ENCODE data around the gene AP3S1. TPM values are rescaled to one million over a fixed set of nuclear protein-coding genes. Genes with fewer than 3 reads are reported as not detected.

The AP3S1 gene
- total and polyA plus RNA-seq, 2 donors = 56.1 to 85.0 TPM

DNA sequence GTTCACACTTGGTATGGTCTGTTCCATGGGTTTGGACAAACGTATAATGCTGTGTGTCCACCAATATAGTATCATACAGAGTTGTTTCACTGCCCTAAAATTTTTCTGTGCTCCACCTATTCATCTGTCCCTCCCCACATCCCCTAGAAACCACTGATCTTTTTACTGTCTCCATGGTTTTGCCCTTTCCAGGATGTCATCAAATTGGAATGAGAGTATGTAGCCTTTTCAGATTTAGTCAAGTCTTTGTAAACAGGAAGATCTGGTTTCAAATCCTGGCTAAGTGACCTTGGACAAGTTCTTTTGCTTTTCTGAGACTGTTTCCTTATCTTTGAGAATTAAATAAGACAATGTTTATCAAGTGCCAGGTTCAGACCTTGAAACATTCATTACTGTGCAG lies 107.4 kb downstream of the AP3S1 start:
- H3K36me3 ChIP-seq (ENCODE audit: control insufficient read depth in 2 of 2, insufficient read depth in 2 of 2, low read length in 1 of 2) = no peaks in the 10 kb centered on the region
- H3K4me3 ChIP-seq (ENCODE audit: low read length in 2 of 2) = no peak overlapping the region
- no peak overlapping the region for H3K27ac ChIP-seq (ENCODE audit: low read depth in 1 of 2, low read length in 1 of 2)
- H3K4me1 ChIP-seq (ENCODE audit: control insufficient read depth in 2 of 2, insufficient read depth in 2 of 2, low read length in 2 of 2) = no peaks in the 10 kb centered on the region
- H3K9me3 ChIP-seq (ENCODE audit: control insufficient read depth in 2 of 2, insufficient read depth in 1 of 2, low read length in 1 of 2) = no peaks in the 10 kb centered on the region
- no peak for DNase-seq (ENCODE audit: low read depth in 6 of 9, low spot score in 9 of 9)
- no peaks in the 10 kb centered on the region for H3K27me3 ChIP-seq (ENCODE audit: control insufficient read depth in 2 of 2, insufficient read depth in 1 of 2, low read length in 1 of 2)
- WGBS = 96% methylated on average over 1 of the region's 1 CpG

DNA sequence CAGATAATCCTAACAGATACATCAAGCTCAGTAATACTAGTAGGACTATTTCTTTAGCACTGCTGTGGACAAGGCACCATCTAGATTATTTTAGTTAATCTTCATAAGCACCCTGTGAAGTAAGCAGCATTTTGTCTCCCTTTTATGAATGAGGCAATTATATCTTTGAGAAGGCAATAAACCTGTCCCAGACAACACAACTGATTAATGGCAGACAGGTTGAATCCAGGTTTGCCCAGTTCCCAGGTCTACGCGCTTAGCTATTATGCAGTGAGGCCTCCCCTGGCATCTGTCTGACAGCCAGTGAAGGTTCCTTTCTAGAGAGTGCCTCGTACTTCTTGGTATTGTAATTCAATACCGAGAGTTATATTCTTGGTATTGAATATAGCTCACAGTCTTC lies 110.9 kb downstream of the AP3S1 start:
- Histone ChIP-seq H3K27me3 (ENCODE audit: control insufficient read depth in 2 of 2, insufficient read depth in 1 of 2, low read length in 1 of 2) (peaks cover 0 to 1% of the 10 kb centered on the region in 2 donors), H3K27ac (ENCODE audit: low read depth in 1 of 2, low read length in 1 of 2) (no peak overlapping the region), H3K9me3 (ENCODE audit: control insufficient read depth in 2 of 2, insufficient read depth in 1 of 2, low read length in 1 of 2) (no peaks in the 10 kb centered on the region), H3K4me3 (ENCODE audit: low read length in 2 of 2) (no peak overlapping the region), H3K36me3 (ENCODE audit: control insufficient read depth in 2 of 2, insufficient read depth in 2 of 2, low read length in 1 of 2) (no peaks in the 10 kb centered on the region), H3K4me1 (ENCODE audit: control insufficient read depth in 2 of 2, insufficient read depth in 2 of 2, low read length in 2 of 2) (no peaks in the 10 kb centered on the region)
- DNase-seq (ENCODE audit: low read depth in 6 of 9, low spot score in 9 of 9) = no peak
- WGBS = 48% methylated on average over 4 of the region's 4 CpGs

DNA sequence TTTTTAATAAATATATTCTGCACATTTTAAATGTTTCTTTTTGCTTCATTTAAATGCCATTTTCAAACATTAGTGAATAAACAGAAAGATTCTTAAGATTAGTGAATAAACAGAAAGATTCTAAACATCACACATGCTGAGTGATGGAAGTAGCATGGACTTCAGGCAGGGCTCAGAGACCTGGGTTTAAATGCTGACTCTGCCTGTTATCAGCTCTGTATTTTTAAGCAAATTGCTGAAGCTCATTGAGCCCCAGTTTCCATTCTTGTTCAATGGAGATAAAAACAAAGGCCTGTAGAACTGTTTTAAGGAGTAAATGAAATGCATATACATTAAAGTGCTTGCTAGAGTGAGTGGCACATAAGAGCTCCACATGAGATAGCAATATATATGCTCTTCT lies 112.4 kb downstream of the AP3S1 start:
- H3K27ac ChIP-seq (ENCODE audit: low read depth in 1 of 2, low read length in 1 of 2) = no peak overlapping the region
- no peak overlapping the region for H3K4me3 ChIP-seq (ENCODE audit: low read length in 2 of 2)
- no peaks in the 10 kb centered on the region for H3K9me3 ChIP-seq (ENCODE audit: control insufficient read depth in 2 of 2, insufficient read depth in 1 of 2, low read length in 1 of 2)
- no peak for DNase-seq (ENCODE audit: low read depth in 6 of 9, low spot score in 9 of 9)
- H3K27me3 ChIP-seq (ENCODE audit: control insufficient read depth in 2 of 2, insufficient read depth in 1 of 2, low read length in 1 of 2) = peaks cover 0 to 2% of the 10 kb centered on the region in 2 donors
- no peaks in the 10 kb centered on the region for H3K4me1 ChIP-seq (ENCODE audit: control insufficient read depth in 2 of 2, insufficient read depth in 2 of 2, low read length in 2 of 2)
- no peaks in the 10 kb centered on the region for H3K36me3 ChIP-seq (ENCODE audit: control insufficient read depth in 2 of 2, insufficient read depth in 2 of 2, low read length in 1 of 2)

DNA sequence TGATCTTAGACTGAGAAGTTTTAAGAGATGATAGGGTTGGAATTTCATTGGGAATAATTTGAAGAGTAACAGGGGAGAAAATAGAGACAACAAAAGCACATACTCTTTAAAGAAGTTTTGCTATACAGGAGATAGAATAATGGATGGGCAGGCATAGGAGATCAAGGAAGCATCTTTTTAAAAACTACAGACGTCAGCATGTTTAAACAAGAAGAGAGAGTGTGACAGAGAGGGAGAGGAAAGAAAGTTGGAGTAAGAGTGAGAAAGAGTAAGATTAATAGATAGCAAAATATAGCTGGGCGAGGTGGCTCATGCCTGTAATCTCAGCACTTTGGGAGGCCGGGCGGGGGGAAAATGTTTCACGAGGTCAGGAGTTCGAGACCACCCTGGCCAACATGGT lies 115.2 kb downstream of the AP3S1 start:
- Histone ChIP-seq H3K27ac (ENCODE audit: low read depth in 1 of 2, low read length in 1 of 2) (no peak overlapping the region), H3K36me3 (ENCODE audit: control insufficient read depth in 2 of 2, insufficient read depth in 2 of 2, low read length in 1 of 2) (no peaks in the 10 kb centered on the region), H3K4me1 (ENCODE audit: control insufficient read depth in 2 of 2, insufficient read depth in 2 of 2, low read length in 2 of 2) (peaks cover 0 to 9% of the 10 kb centered on the region in 2 donors), H3K4me3 (ENCODE audit: low read length in 2 of 2) (no peak overlapping the region), H3K27me3 (ENCODE audit: control insufficient read depth in 2 of 2, insufficient read depth in 1 of 2, low read length in 1 of 2) (peaks cover 15 to 24% of the 10 kb centered on the region in 2 donors), H3K9me3 (ENCODE audit: control insufficient read depth in 2 of 2, insufficient read depth in 1 of 2, low read length in 1 of 2) (peaks cover 0 to 1% of the 10 kb centered on the region in 2 donors)
- WGBS = 95% methylated on average over 6 of the region's 6 CpGs
- no peak for DNase-seq (ENCODE audit: low read depth in 6 of 9, low spot score in 9 of 9)

DNA sequence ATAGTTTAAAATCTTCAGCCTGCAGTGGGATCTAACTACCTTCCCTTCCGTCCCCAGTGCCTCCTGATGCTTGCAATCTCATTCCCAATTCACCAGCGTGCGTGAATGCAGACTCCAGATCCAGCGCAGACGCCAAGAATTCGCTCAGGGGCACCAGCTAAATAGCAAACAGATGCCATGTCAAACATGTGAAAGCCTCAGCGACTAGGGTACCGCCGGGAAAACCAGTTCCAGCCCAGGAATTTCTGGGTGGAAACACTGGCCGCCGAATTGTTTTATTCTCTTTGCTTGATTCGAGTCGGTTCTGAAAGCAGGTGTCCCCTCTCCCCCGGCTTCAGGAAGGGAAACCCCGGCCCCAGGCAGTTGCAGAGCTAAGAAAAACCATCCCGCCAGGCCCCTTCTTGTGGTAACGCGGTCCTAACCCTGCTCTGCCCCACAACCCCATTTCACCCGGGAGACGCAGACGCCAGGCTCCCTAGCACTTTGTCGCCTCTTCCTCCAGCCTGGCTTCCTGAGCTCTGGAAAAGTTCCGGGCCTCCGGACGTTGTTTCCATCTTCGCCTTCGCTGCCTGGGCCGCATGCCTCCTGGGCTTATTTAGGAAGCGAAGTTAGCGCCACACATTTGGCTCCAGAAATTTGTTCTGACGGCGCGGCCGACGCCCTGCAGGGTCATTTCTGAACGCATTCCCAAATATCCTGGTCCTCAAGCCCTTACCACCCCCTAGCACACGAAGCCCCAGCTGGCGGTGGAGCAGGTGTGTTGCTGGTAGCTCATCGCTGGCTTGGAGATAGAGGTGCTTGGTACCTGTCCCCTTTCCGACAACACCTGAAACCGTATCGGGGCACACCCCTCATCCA lies 119.9 kb downstream of the AP3S1 start:
- no peak for DNase-seq (ENCODE audit: low read depth in 6 of 9, low spot score in 9 of 9)
- Histone ChIP-seq H3K27me3 (ENCODE audit: control insufficient read depth in 2 of 2, insufficient read depth in 1 of 2, low read length in 1 of 2) (peaks cover 41 to 58% of the 10 kb centered on the region in 2 donors), H3K4me1 (ENCODE audit: control insufficient read depth in 2 of 2, insufficient read depth in 2 of 2, low read length in 2 of 2) (peaks cover 0 to 22% of the 10 kb centered on the region in 2 donors), H3K27ac (ENCODE audit: low read depth in 1 of 2, low read length in 1 of 2) (no peak overlapping the region), H3K4me3 (ENCODE audit: low read length in 2 of 2) (no peak overlapping the region), H3K36me3 (ENCODE audit: control insufficient read depth in 2 of 2, insufficient read depth in 2 of 2, low read length in 1 of 2) (no peaks in the 10 kb centered on the region), H3K9me3 (ENCODE audit: control insufficient read depth in 2 of 2, insufficient read depth in 1 of 2, low read length in 1 of 2) (peaks cover 0 to 1% of the 10 kb centered on the region in 2 donors)
- WGBS = 11% methylated on average over 42 of the region's 42 CpGs

DNA sequence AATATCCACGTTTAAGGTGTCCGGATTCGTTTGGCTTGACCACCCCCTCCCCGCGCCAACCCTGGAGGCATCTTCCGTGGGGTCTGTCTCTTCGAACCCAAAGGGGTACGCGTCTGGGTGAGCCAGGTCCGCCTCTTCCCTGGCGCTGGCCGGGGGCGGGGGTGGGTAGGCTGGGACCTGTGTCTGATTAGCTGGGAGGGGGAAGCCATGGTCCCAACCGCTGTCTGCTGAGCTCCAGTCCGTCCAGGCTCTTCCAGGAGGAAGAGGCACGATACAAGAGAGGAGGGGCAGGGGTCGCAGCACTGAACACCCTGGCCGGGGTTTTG lies 120.5 kb downstream of the AP3S1 start, which contains the start of gene LVRN:
Gene LVRN, plus strand, starts transcription at position 237 of the 326 bp plus-strand sequence. CDS start 143 bp downstream, outside the sequence.
- H3K27me3 ChIP-seq (ENCODE audit: control insufficient read depth in 2 of 2, insufficient read depth in 1 of 2, low read length in 1 of 2) = peaks cover 41 to 58% of the 10 kb centered on the region in 2 donors
- H3K27ac ChIP-seq (ENCODE audit: low read depth in 1 of 2, low read length in 1 of 2) = no peak within 1 kb of the TSS
- 8% methylated on average over 18 of the region's 18 CpGs for WGBS
- no peak for DNase-seq (ENCODE audit: low read depth in 6 of 9, low spot score in 9 of 9)
- H3K36me3 ChIP-seq (ENCODE audit: control insufficient read depth in 2 of 2, insufficient read depth in 2 of 2, low read length in 1 of 2) = no peaks in the 10 kb centered on the region
- peaks cover 0 to 22% of the 10 kb centered on the region in 2 donors for H3K4me1 ChIP-seq (ENCODE audit: control insufficient read depth in 2 of 2, insufficient read depth in 2 of 2, low read length in 2 of 2)
- H3K4me3 ChIP-seq (ENCODE audit: low read length in 2 of 2) = peak within 1 kb of the TSS in 1 of 2 donors; percentile 10
- H3K9me3 ChIP-seq (ENCODE audit: control insufficient read depth in 2 of 2, insufficient read depth in 1 of 2, low read length in 1 of 2) = peaks cover 0 to 1% of the 10 kb centered on the region in 2 donors

DNA sequence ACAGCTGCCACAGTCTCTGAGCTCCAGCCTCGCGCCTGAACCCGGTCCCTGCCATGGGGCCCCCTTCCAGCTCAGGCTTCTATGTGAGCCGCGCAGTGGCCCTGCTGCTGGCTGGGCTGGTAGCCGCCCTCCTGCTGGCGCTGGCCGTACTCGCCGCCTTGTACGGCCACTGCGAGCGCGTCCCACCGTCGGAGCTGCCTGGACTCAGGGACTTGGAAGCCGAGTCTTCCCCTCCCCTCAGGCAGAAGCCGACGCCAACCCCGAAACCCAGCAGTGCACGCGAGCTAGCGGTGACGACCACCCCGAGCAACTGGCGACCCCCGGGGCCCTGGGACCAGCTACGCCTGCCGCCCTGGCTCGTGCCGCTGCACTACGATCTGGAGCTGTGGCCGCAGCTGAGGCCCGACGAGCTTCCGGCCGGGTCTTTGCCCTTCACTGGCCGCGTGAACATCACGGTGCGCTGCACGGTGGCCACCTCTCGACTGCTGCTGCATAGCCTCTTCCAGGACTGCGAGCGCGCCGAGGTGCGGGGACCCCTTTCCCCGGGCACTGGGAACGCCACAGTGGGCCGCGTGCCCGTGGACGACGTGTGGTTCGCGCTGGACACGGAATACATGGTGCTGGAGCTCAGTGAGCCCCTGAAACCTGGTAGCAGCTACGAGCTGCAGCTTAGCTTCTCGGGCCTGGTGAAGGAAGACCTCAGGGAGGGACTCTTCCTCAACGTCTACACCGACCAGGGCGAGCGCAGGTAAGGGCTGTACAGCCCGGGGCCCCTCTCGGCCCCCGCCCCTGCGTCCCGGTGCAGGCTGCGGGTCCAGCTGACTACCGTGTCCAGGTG lies 121.0 kb downstream of the AP3S1 start:
- Histone ChIP-seq H3K4me1 (ENCODE audit: control insufficient read depth in 2 of 2, insufficient read depth in 2 of 2, low read length in 2 of 2) (peaks cover 0 to 22% of the 10 kb centered on the region in 2 donors), H3K27me3 (ENCODE audit: control insufficient read depth in 2 of 2, insufficient read depth in 1 of 2, low read length in 1 of 2) (peaks cover 39 to 58% of the 10 kb centered on the region in 2 donors), H3K4me3 (ENCODE audit: low read length in 2 of 2) (peak overlapping the region in 1 of 2 donors; percentile 10), H3K36me3 (ENCODE audit: control insufficient read depth in 2 of 2, insufficient read depth in 2 of 2, low read length in 1 of 2) (no peaks in the 10 kb centered on the region), H3K9me3 (ENCODE audit: control insufficient read depth in 2 of 2, insufficient read depth in 1 of 2, low read length in 1 of 2) (peaks cover 0 to 1% of the 10 kb centered on the region in 2 donors), H3K27ac (ENCODE audit: low read depth in 1 of 2, low read length in 1 of 2) (no peak overlapping the region)
- no peak for DNase-seq (ENCODE audit: low read depth in 6 of 9, low spot score in 9 of 9)
- 4% methylated on average over 71 of the region's 71 CpGs for WGBS

DNA sequence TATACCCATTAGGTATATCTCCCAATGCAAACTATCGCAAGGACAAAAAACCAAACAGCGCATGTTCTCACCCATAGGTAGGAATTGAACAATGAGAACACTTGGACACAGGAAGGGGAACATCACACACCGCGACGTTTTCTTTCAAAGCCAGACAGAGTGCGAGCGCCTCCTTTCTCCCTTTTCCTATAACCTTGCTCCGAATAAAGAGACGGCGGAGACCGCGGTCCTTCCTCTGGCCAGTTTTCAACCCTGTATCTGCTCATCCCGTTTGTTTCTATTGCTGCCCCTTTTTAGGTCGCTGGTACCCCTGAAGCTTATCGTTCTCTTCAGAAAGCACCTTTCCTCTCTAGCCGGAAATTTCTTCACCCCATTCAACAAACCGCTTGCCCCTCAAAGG lies 121.8 kb downstream of the AP3S1 start:
- WGBS = 27% methylated on average over 17 of the region's 17 CpGs
- Histone ChIP-seq H3K36me3 (ENCODE audit: control insufficient read depth in 2 of 2, insufficient read depth in 2 of 2, low read length in 1 of 2) (no peaks in the 10 kb centered on the region), H3K9me3 (ENCODE audit: control insufficient read depth in 2 of 2, insufficient read depth in 1 of 2, low read length in 1 of 2) (peaks cover 0 to 1% of the 10 kb centered on the region in 2 donors), H3K27me3 (ENCODE audit: control insufficient read depth in 2 of 2, insufficient read depth in 1 of 2, low read length in 1 of 2) (peaks cover 39 to 58% of the 10 kb centered on the region in 2 donors), H3K4me3 (ENCODE audit: low read length in 2 of 2) (no peak overlapping the region), H3K4me1 (ENCODE audit: control insufficient read depth in 2 of 2, insufficient read depth in 2 of 2, low read length in 2 of 2) (peaks cover 0 to 22% of the 10 kb centered on the region in 2 donors), H3K27ac (ENCODE audit: low read depth in 1 of 2, low read length in 1 of 2) (no peak overlapping the region)
- DNase-seq (ENCODE audit: low read depth in 6 of 9, low spot score in 9 of 9) = no peak
